Measurements from ENCODE around the gene CFAP157. TPM values are rescaled to one million over a fixed set of nuclear protein-coding genes. Genes with fewer than 3 reads are reported as not detected.

The CFAP157 gene
- total and polyA plus RNA-seq, 2 experiments from 2014 or later: 0.51 TPM; not detected in 1

GRCh38 chr9:127679506-127679905, 27.3 kb upstream of the CFAP157 start:
- no peaks in the 10 kb centered on the region for H3K79me2 ChIP-seq
- no peak overlapping the region for H3K4me3 ChIP-seq
- DNase-seq (ENCODE audit: low spot score): no peak
- H3K9me3 ChIP-seq (ENCODE audit: low read depth): no peaks in the 10 kb centered on the region
- H2AFZ ChIP-seq: no peak overlapping the region
- no peak overlapping the region for H3K27ac ChIP-seq
- TF ChIP-seq CTCF (IDR thresholded peaks at IDR 0.05; ENCODE audit: poor library complexity) (no peak), EZH2 (IDR thresholded peaks at IDR 0.05; ENCODE audit: borderline replicate concordance) (no peak), EZH2phosphoT487 (IDR thresholded peaks at IDR 0.05; ENCODE audit: low read depth, severe bottlenecking, unreplicated experiment) (no peak)
- H3K36me3 ChIP-seq (replicated peaks; ENCODE audit: insufficient read depth, low read depth): no peaks in the 10 kb centered on the region
- no peaks in the 10 kb centered on the region for H3K4me1 ChIP-seq (ENCODE audit: insufficient read depth)
- 73% methylated on average over 2 of the region's 2 CpGs for WGBS (ENCODE audit: low lambda C conversion rate, missing lambda C conversion rate)
- no peaks in the 10 kb centered on the region for H3K9me2 ChIP-seq (replicated peaks; ENCODE audit: insufficient read depth)
- H3K4me2 ChIP-seq: no peak overlapping the region
- no peaks in the 10 kb centered on the region for H3K27me3 ChIP-seq
- H4K20me1 ChIP-seq (ENCODE audit: insufficient read depth, poor library complexity, severe bottlenecking): no peaks in the 10 kb centered on the region

GRCh38 chr9:127680226-127680625, 26.6 kb upstream of the CFAP157 start:
- Histone ChIP-seq H3K79me2 (no peaks in the 10 kb centered on the region), H3K4me3 (no peak overlapping the region), H3K27me3 (no peaks in the 10 kb centered on the region), H3K4me1 (ENCODE audit: insufficient read depth) (no peaks in the 10 kb centered on the region), H4K20me1 (ENCODE audit: insufficient read depth, poor library complexity, severe bottlenecking) (no peaks in the 10 kb centered on the region), H2AFZ (no peak overlapping the region), H3K27ac (no peak overlapping the region), H3K4me2 (no peak overlapping the region), H3K9me3 (ENCODE audit: low read depth) (no peaks in the 10 kb centered on the region), H3K9me2 (replicated peaks; ENCODE audit: insufficient read depth) (no peaks in the 10 kb centered on the region), H3K36me3 (replicated peaks; ENCODE audit: insufficient read depth, low read depth) (no peaks in the 10 kb centered on the region)
- 92% methylated on average over 11 of the region's 11 CpGs for WGBS (ENCODE audit: low lambda C conversion rate, missing lambda C conversion rate)
- DNase-seq (ENCODE audit: low spot score): no peak
- TF ChIP-seq CTCF (IDR thresholded peaks at IDR 0.05; ENCODE audit: poor library complexity) (no peak), EZH2phosphoT487 (IDR thresholded peaks at IDR 0.05; ENCODE audit: low read depth, severe bottlenecking, unreplicated experiment) (no peak), EZH2 (IDR thresholded peaks at IDR 0.05; ENCODE audit: borderline replicate concordance) (no peak)

GRCh38 chr9:127680846-127681245, 25.9 kb upstream of the CFAP157 start:
- Histone ChIP-seq H4K20me1 (ENCODE audit: insufficient read depth, poor library complexity, severe bottlenecking) (no peaks in the 10 kb centered on the region), H3K27me3 (no peaks in the 10 kb centered on the region), H3K4me1 (ENCODE audit: insufficient read depth) (no peaks in the 10 kb centered on the region), H3K9me3 (ENCODE audit: low read depth) (no peaks in the 10 kb centered on the region), H3K4me3 (no peak overlapping the region), H3K36me3 (replicated peaks; ENCODE audit: insufficient read depth, low read depth) (no peaks in the 10 kb centered on the region), H3K4me2 (no peak overlapping the region), H3K79me2 (no peaks in the 10 kb centered on the region), H3K27ac (no peak overlapping the region), H2AFZ (no peak overlapping the region), H3K9me2 (replicated peaks; ENCODE audit: insufficient read depth) (no peaks in the 10 kb centered on the region)
- no peak for DNase-seq (ENCODE audit: low spot score)
- TF ChIP-seq CTCF (IDR thresholded peaks at IDR 0.05; ENCODE audit: poor library complexity) (no peak), EZH2phosphoT487 (IDR thresholded peaks at IDR 0.05; ENCODE audit: low read depth, severe bottlenecking, unreplicated experiment) (no peak), EZH2 (IDR thresholded peaks at IDR 0.05; ENCODE audit: borderline replicate concordance) (no peak)
- whole genome bisulfite sequencing (ENCODE audit: low lambda C conversion rate, missing lambda C conversion rate): over 99% methylated on average over 9 of the region's 9 CpGs

Measured in hepatocyte (in vitro differentiated cells).